ENCODE data around the gene GNAL. TPM values are rescaled to one million over a fixed set of nuclear protein-coding genes. Genes with fewer than 3 reads are reported as not detected.

Gene GNAL
- total and polyA plus RNA-seq, 7 donors: 0.46 to 25.1 (median 13.2) TPM

DNA sequence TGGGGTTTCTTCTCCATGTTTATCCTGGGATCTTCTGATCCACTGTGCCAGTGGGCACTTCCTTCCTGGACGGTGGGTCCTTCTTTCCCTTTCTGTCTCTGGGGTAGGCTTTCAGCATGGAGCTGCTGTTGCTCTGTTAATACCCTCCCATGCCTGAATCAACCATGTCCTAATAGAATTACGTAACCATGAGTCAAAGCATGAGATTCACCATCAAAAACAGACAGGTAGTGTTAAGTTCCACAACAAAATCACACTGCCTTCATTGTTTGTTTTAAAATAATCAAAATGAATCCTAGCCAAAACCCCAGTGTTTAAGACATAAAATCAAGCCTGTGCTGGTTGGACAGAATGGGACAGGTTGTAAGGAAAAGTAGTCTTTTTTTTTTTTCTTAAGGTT is 37.5 kb downstream of the GNAL start:
- Histone ChIP-seq H3K27me3 (no peaks in the 10 kb centered on the region), H3K9me3 (no peaks in the 10 kb centered on the region), H3K27ac (no peak overlapping the region), H3K36me3 (no peaks in the 10 kb centered on the region), H3K4me3 (no peak overlapping the region), H3K4me1 (no peaks in the 10 kb centered on the region)
- 78 to 84% methylated on average over 2 of the region's 2 CpGs for WGBS, 2 donors
- intact Hi-C loops (cut with DNase I): no loop called here
- DNase-seq: no peak
- TF ChIP-seq POLR2A (IDR thresholded peaks at IDR 0.05): no peak
- no peak for TF ChIP-seq EP300 (IDR thresholded peaks at IDR 0.05)
- TF ChIP-seq, protein P1, sequence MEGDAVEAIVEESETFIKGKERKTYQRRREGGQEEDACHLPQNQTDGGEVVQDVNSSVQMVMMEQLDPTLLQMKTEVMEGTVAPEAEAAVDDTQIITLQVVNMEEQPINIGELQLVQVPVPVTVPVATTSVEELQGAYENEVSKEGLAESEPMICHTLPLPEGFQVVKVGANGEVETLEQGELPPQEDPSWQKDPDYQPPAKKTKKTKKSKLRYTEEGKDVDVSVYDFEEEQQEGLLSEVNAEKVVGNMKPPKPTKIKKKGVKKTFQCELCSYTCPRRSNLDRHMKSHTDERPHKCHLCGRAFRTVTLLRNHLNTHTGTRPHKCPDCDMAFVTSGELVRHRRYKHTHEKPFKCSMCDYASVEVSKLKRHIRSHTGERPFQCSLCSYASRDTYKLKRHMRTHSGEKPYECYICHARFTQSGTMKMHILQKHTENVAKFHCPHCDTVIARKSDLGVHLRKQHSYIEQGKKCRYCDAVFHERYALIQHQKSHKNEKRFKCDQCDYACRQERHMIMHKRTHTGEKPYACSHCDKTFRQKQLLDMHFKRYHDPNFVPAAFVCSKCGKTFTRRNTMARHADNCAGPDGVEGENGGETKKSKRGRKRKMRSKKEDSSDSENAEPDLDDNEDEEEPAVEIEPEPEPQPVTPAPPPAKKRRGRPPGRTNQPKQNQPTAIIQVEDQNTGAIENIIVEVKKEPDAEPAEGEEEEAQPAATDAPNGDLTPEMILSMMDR (IDR thresholded peaks at IDR 0.05): no peak
- no peak for TF ChIP-seq POLR2AphosphoS5 (IDR thresholded peaks at IDR 0.05)

- no peak for DNase-seq
- intact Hi-C loops (cut with DNase I): no loop called here
- Histone ChIP-seq H3K36me3 (no peaks in the 10 kb centered on the region), H3K27me3 (peaks cover 0 to 1% (median 0%) of the 10 kb centered on the region in 3 donors), H3K4me3 (no peak overlapping the region), H3K4me1 (peaks cover 0 to 6% (median 0%) of the 10 kb centered on the region in 4 donors), H3K27ac (no peak overlapping the region), H3K9me3 (no peaks in the 10 kb centered on the region)
- 60% methylated on average over 1 of the region's 1 CpG for WGBS, 2 donors
- TF ChIP-seq, protein P1 (IDR thresholded peaks at IDR 0.05): no peak
- TF ChIP-seq POLR2AphosphoS5 (IDR thresholded peaks at IDR 0.05): no peak
- TF ChIP-seq POLR2A (IDR thresholded peaks at IDR 0.05): no peak
- TF ChIP-seq EP300 (IDR thresholded peaks at IDR 0.05): no peak
Observed at GRCh38 chr18:11728249-11728648, 39.2 kb downstream of the GNAL start.

- TF ChIP-seq POLR2A (IDR thresholded peaks at IDR 0.05): no peak
- no peak for TF ChIP-seq EP300 (IDR thresholded peaks at IDR 0.05)
- no peak for TF ChIP-seq POLR2AphosphoS5 (IDR thresholded peaks at IDR 0.05)
- TF ChIP-seq, protein P1 (IDR thresholded peaks at IDR 0.05): no peak
- H3K9me3 ChIP-seq: no peaks in the 10 kb centered on the region
- no peak overlapping the region for H3K27ac ChIP-seq
- no peaks in the 10 kb centered on the region for H3K36me3 ChIP-seq
- H3K4me1 ChIP-seq: peaks cover 0 to 7% (median 0%) of the 10 kb centered on the region in 4 donors
- intact Hi-C loops (cut with DNase I): no loop called here
- 82 to 87% methylated on average over 6 of the region's 6 CpGs for WGBS, 2 donors
- peaks cover 0 to 4% (median 0%) of the 10 kb centered on the region in 3 donors for H3K27me3 ChIP-seq
- DNase-seq: no peak
- H3K4me3 ChIP-seq: no peak overlapping the region
Observed at GRCh38 chr18:11729556-11729955, 40.5 kb downstream of the GNAL start.

- Histone ChIP-seq H3K9me3 (no peaks in the 10 kb centered on the region), H3K27me3 (peaks cover 0 to 4% (median 0%) of the 10 kb centered on the region in 3 donors), H3K36me3 (no peaks in the 10 kb centered on the region), H3K4me1 (peaks cover 0 to 7% (median 0%) of the 10 kb centered on the region in 4 donors), H3K4me3 (peak overlapping the region in 3 of 4 donors; percentile 24 to 34 (median 26)), H3K27ac (no peak overlapping the region)
- WGBS, 2 donors: 10 to 12% methylated on average over 17 of the region's 17 CpGs
- DNase-seq: peak; percentile 88
- intact Hi-C loops (cut with DNase I): loop anchor here (1.0 to 5.0 kb wide), 4 partner anchors 76 to 306 kb away; partner anchors contain the start of genes CHMP1B and MPPE1
- TF ChIP-seq POLR2A (IDR thresholded peaks at IDR 0.05): no peak
- no peak for TF ChIP-seq EP300 (IDR thresholded peaks at IDR 0.05)
- TF ChIP-seq, protein P1 (IDR thresholded peaks at IDR 0.05): peak; percentile 41 to 91 (median 69)
- no peak for TF ChIP-seq POLR2AphosphoS5 (IDR thresholded peaks at IDR 0.05)
Observed at GRCh38 chr18:11733031-11733430, 44.0 kb downstream of the GNAL start.

DNA sequence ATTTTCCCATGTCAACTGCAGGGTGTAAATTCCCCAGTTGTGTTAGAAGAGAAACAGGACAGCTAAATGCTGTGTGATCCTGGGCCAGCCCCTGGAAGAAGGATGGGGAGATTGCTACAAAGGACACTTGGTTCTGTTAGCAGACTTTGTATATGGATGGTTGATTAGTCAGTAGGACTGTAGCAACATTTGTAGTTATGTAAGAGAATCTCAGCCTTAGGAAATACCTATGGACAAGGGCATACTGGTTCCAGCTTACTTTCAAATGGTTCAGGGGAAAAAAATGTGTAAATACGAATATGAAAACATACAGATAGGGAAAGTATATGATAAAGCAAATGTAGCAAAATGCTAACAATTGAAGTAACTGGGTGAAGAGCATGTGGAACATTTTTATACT is 47.6 kb downstream of the GNAL start:
- intact Hi-C loops (cut with DNase I): no loop called here
- no peak for DNase-seq
- H3K27me3 ChIP-seq: peaks cover 0 to 4% (median 0%) of the 10 kb centered on the region in 3 donors
- TF ChIP-seq POLR2AphosphoS5 (IDR thresholded peaks at IDR 0.05) (no peak), POLR2A (IDR thresholded peaks at IDR 0.05) (no peak), EP300 (IDR thresholded peaks at IDR 0.05) (no peak)
- TF ChIP-seq, protein P1 (IDR thresholded peaks at IDR 0.05): no peak
- peaks cover 0 to 7% (median 0%) of the 10 kb centered on the region in 4 donors for H3K4me1 ChIP-seq
- no peak overlapping the region for H3K27ac ChIP-seq
- no peaks in the 10 kb centered on the region for H3K36me3 ChIP-seq
- no peak overlapping the region for H3K4me3 ChIP-seq
- no peaks in the 10 kb centered on the region for H3K9me3 ChIP-seq
- WGBS, 2 donors: 71 to 82% methylated on average over 1 of the region's 1 CpG

Measured in sigmoid colon (tissue), 7 donors.